Uterus (tissue), 4 donors: ENCODE data around the gene ADSL. TPM values are rescaled to one million over a fixed set of nuclear protein-coding genes. Genes with fewer than 3 reads are reported as not detected.

Source experiments
- DNase-seq, 2 donors: peaks; one replicate each; pipeline ENCODE4 v3.0.0-alpha.2; 2019 to 2020
- H3K27ac ChIP-seq, 2 donors: fragments of 200-600 bp; sonication (generic); 1 replicate in 1 of 2; 2 replicates in 1 of 2; pipeline ENCODE4 v1.5.1; 2016 to 2018
- H3K27me3 ChIP-seq, 2 donors: fragments of 200-600 bp; sonication (generic); one replicate each; pipeline ENCODE4 v1.5.1; 2018 to 2019; ENCODE audit warnings: control low read depth in 1 of 2
- H3K36me3 ChIP-seq, 2 donors: fragments of 200-600 bp; sonication (generic); one replicate each; pipeline ENCODE4 v1.5.1; 2019; ENCODE audit warnings: control low read depth in 1 of 2
- H3K4me1 ChIP-seq, 2 donors: fragments of 200-600 bp; sonication (generic); one replicate each; pipeline ENCODE4 v1.5.1; 2018 to 2019; ENCODE audit warnings: control low read depth in 1 of 2
- H3K4me3 ChIP-seq, 2 donors: fragments of 200-600 bp; sonication (generic); 1 replicate in 1 of 2; 2 replicates in 1 of 2; pipeline ENCODE4 v1.5.1; 2018 to 2019; ENCODE audit warnings: mild to moderate bottlenecking in 1 of 2
- H3K9me3 ChIP-seq, 2 donors: fragments of 200-600 bp; sonication (generic); one replicate each; pipeline ENCODE4 v1.5.1; 2019; ENCODE audit warnings: control low read depth in 1 of 2
- POLR2A ChIP-seq, 2 donors: fragments of 450-650 bp; IDR thresholded peaks; one replicate each; pipeline ENCODE4 v1.6.1; 2016; ENCODE audit warnings: antibody characterized with exemption in 2 of 2, mild to moderate bottlenecking in 1 of 2, moderate library complexity in 1 of 2
- intact Hi-C: fragments of 100-400 bp; cut with DNase I; formaldehyde crosslinking; loops from one replicate; pipeline ENCODE4 v1.15.1; 2023; ENCODE audit warnings: low total_unique reads
- total RNA-seq, 4 donors: library from RNA; depleted of rRNA in 3 of 4; stranded (reverse); fragments of >200 nt in 3 of 4; gene quantifications; one replicate each; pipeline versions ENCODE4 v1.1.0 to v1.2.4, GENCODE V29; 2014 to 2023
- TF ChIP-seq, protein P1 (sequence below), 4 experiments: fragments of 200-600 bp in 2 of 4; fragments of 450-650 bp in 2 of 4; sonication (generic) in 2 of 4; IDR thresholded peaks; one replicate each; pipeline ENCODE4 v1.5.1; 2016 to 2019; ENCODE audit warnings: antibody characterized with exemption in 4 of 4, mild to moderate bottlenecking in 2 of 4, moderate library complexity in 1 of 4
- donor health status: DM: yes; HTN: yes; CAD: no.

The ADSL gene
- total RNA-seq, 4 donors from 2014 or later: 28.5 to 151 (median 79.5) TPM

DNA sequence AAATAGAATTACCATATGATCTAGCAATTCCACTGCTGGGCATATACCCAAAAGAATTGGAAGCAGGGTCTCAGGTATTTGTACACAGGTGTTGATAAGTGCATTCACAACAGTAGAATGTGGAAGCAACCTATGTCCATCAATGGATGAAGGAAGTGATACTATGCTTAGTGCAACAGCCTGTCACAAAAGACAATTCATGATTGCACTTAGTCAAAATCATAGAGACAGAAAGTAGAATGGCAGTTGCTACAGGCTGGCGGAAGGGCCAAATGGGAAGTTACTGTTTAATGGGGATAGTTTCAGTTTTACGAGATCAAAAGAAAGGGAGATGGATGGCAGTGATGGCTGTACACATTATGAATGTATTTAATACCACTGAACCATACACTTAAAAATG lies 66.1 kb downstream of the ADSL start:
- H3K9me3 ChIP-seq: no peaks in the 10 kb centered on the region
- intact Hi-C loops: no loop called here
- TF ChIP-seq POLR2A (IDR thresholded peaks at IDR 0.05): no peak
- TF ChIP-seq, protein P1, sequence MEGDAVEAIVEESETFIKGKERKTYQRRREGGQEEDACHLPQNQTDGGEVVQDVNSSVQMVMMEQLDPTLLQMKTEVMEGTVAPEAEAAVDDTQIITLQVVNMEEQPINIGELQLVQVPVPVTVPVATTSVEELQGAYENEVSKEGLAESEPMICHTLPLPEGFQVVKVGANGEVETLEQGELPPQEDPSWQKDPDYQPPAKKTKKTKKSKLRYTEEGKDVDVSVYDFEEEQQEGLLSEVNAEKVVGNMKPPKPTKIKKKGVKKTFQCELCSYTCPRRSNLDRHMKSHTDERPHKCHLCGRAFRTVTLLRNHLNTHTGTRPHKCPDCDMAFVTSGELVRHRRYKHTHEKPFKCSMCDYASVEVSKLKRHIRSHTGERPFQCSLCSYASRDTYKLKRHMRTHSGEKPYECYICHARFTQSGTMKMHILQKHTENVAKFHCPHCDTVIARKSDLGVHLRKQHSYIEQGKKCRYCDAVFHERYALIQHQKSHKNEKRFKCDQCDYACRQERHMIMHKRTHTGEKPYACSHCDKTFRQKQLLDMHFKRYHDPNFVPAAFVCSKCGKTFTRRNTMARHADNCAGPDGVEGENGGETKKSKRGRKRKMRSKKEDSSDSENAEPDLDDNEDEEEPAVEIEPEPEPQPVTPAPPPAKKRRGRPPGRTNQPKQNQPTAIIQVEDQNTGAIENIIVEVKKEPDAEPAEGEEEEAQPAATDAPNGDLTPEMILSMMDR (IDR thresholded peaks at IDR 0.05): no peak
- H3K27me3 ChIP-seq: no peaks in the 10 kb centered on the region
- H3K27ac ChIP-seq: no peak overlapping the region
- no peaks in the 10 kb centered on the region for H3K36me3 ChIP-seq
- H3K4me1 ChIP-seq: no peaks in the 10 kb centered on the region
- no peak for DNase-seq
- no peak overlapping the region for H3K4me3 ChIP-seq

DNA sequence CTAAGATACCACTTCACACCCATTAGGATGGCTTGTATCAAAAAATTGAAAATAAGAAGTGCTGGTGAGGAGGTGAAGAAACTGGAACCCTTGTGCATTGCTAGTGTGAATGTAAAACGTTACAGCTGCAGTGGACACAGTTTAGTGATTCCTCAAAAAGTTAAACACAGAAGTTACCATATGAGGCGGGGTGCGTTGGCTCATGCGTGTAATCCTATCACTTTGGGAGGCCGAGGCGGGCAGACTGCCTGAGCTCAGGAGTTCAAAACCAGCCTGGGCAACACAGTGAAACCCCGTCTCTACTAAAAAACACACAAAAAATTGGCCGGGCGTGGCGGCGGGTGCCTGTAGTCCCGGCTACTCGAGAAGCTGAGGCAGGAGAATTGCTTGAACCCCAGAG lies 67.6 kb downstream of the ADSL start:
- no peak for DNase-seq
- H3K4me1 ChIP-seq: no peaks in the 10 kb centered on the region
- H3K27me3 ChIP-seq: no peaks in the 10 kb centered on the region
- H3K27ac ChIP-seq: no peak overlapping the region
- no peaks in the 10 kb centered on the region for H3K9me3 ChIP-seq
- intact Hi-C loops: no loop called here
- H3K4me3 ChIP-seq: no peak overlapping the region
- TF ChIP-seq, protein P1 (IDR thresholded peaks at IDR 0.05): no peak
- no peak for TF ChIP-seq POLR2A (IDR thresholded peaks at IDR 0.05)
- no peaks in the 10 kb centered on the region for H3K36me3 ChIP-seq

DNA sequence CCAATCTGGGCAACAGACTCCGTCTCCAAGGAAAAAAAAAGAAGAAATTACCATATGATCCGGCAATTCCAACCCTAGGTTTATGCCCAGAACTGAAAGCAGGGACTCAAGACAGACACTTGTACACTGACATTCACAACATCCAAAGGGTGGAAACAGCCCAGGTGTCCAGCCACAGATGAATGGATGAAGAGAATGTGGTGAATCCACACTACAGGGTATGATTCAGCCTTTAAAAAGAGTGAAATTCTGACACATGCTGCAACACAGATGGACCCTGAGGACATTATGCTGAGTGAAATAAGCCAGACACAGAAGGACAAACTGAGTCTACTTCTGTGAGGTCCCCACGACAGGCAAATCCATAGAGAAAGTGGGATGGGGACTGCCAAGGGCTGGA lies 68.0 kb downstream of the ADSL start:
- Histone ChIP-seq H3K4me1 (no peaks in the 10 kb centered on the region), H3K9me3 (no peaks in the 10 kb centered on the region), H3K27ac (no peak overlapping the region), H3K27me3 (no peaks in the 10 kb centered on the region), H3K4me3 (no peak overlapping the region), H3K36me3 (no peaks in the 10 kb centered on the region)
- no peak for TF ChIP-seq POLR2A (IDR thresholded peaks at IDR 0.05)
- TF ChIP-seq, protein P1 (IDR thresholded peaks at IDR 0.05): no peak
- intact Hi-C loops: no loop called here
- no peak for DNase-seq

DNA sequence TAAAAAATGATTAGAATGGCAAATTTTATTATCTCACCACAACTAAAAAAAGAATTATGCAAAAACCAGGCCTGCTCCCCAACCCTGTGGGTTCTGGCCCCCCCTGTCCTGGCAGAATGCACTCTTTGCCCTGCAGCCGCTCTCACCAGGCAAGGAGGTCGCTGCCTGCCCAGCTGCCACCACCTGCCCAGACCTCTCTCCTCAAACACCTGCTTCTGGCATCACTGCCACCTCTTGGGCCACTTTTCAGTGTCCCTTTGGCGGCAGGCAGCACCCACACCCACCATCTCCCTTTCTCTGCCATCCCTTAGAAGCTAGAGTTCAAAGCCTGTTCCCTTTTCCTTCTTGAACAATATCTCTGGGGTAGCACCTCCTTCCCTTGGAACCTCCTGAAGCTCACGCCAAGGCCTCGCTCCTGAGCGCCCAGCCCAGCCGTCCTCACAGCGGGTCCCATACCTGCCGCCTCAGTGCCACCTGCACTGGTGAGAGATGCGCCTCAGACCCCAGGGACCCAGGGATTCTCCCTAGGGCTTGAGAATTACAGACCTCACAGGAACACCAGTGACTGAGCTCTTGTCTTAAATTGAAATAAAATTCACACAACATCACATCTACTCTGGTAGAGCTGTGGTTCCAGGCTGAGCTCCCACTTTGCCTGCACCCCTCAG lies 68.7 kb downstream of the ADSL start:
- Histone ChIP-seq H3K27ac (no peak overlapping the region), H3K4me3 (no peak overlapping the region), H3K36me3 (no peaks in the 10 kb centered on the region), H3K27me3 (no peaks in the 10 kb centered on the region), H3K9me3 (no peaks in the 10 kb centered on the region), H3K4me1 (no peaks in the 10 kb centered on the region)
- no peak for TF ChIP-seq POLR2A (IDR thresholded peaks at IDR 0.05)
- TF ChIP-seq, protein P1 (IDR thresholded peaks at IDR 0.05): no peak
- no peak for DNase-seq
- intact Hi-C loops: no loop called here

DNA sequence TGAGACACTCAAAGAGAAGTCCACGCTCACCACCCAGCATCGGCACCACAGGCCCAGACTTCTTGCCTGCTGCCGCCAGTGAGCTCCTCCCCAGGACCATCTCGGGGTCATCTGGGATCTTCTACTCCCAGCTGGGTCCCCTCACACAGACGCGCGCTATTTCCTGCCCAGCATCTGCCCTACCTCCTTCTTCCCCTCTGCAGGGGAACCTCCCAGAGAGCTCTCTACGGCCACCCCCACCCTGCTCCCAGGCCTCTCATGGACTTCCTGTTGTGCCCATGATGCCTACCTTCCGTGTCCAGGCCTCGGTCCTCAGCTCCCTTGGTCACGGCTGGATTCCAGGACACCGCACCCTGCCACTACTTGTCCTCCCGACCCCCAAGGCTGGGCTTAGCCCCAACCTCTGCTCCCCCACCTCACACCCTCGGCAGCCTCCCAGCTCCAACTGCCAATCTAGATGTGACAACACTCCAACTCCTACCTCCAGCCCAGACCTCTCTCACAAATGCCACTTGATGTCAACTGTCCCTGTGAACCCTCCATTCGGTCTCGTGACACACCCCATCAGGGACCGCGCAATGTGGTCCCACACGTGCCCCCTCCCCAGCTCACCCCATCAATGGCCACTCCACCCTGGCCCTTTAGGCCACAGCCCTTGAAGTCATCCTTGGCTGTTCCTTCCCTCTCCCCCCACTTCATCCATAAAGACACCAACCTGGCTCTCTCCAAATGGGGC lies 69.4 kb downstream of the ADSL start:
- intact Hi-C loops: no loop called here
- Histone ChIP-seq H3K9me3 (no peaks in the 10 kb centered on the region), H3K4me3 (no peak overlapping the region), H3K27ac (peak overlapping the region in 1 of 2 donors; percentile 7), H3K36me3 (no peaks in the 10 kb centered on the region), H3K27me3 (no peaks in the 10 kb centered on the region), H3K4me1 (no peaks in the 10 kb centered on the region)
- DNase-seq: no peak
- TF ChIP-seq, protein P1 (IDR thresholded peaks at IDR 0.05): no peak
- TF ChIP-seq POLR2A (IDR thresholded peaks at IDR 0.05): no peak
